PC-9 (cell line): ENCODE results near the gene GAL3ST2. TPM values are rescaled to one million over a fixed set of nuclear protein-coding genes. Genes with fewer than 3 reads are reported as not detected.

Experiments
- BruUV-seq: library from RNA; stranded (reverse); fragments of 400-500 nt; replicated peaks from 2 replicates; lab custom pipeline; 2021; lab: Mats Ljungman, UMichigan
- CTCF ChIA-PET: fragments of 300-600 bp; sonication (Branson Sonifier 250); formaldehyde crosslinking; loops from one replicate; lab custom pipeline; 2022; ENCODE audit warnings: antibody characterized with exemption; lab: Charles Lee
- POLR2A ChIA-PET: fragments of 300-600 bp; sonication (Branson Sonifier 250); formaldehyde crosslinking; loops from one replicate; lab custom pipeline; 2022; ENCODE audit warnings: antibody characterized with exemption; ENCODE audit not compliant: unreplicated experiment; lab: Charles Lee
- DNase-seq, 2 experiments: peaks; one replicate each; pipeline versions ENCODE4 v3.0.0 to v3.0.0-alpha.2; 2015 to 2022; ENCODE audit warnings: mixed read lengths in 1 of 2
- H2AFZ ChIP-seq: fragments of 200-600 bp; sonication (generic); 2 replicates; pipeline ENCODE4 v1.8.1; 2017; ENCODE audit warnings: antibody characterized with exemption
- H3F3A ChIP-seq: fragments of 200-600 bp; sonication (generic); 2 replicates; pipeline ENCODE4 v1.8.1; 2017; ENCODE audit warnings: antibody characterized with exemption, mild to moderate bottlenecking, low read depth; ENCODE audit not compliant: insufficient read depth
- H3K27ac ChIP-seq: fragments of 200-600 bp; sonication (generic); 2 replicates; pipeline ENCODE4 v1.6.1; 2016; ENCODE audit warnings: mixed run types
- H3K27me3 ChIP-seq: fragments of 200-600 bp; sonication (generic); 2 replicates; pipeline ENCODE4 v1.6.1; 2016; ENCODE audit warnings: low read depth, mixed run types; ENCODE audit not compliant: insufficient read depth
- H3K36me3 ChIP-seq: fragments of 200-600 bp; sonication (generic); 2 replicates; pipeline ENCODE4 v1.6.1; 2016; ENCODE audit warnings: low read depth, mixed run types
- H3K4me1 ChIP-seq: fragments of 200-600 bp; sonication (generic); replicated peaks from 2 replicates; pipeline ENCODE4 v1.6.1; 2016; ENCODE audit warnings: mixed run types; ENCODE audit not compliant: insufficient read depth
- H3K4me2 ChIP-seq: fragments of 200-600 bp; sonication (generic); 2 replicates; pipeline ENCODE4 v1.6.1; 2017; ENCODE audit warnings: mixed run types
- H3K4me3 ChIP-seq: fragments of 200-600 bp; sonication (generic); 2 replicates; pipeline ENCODE4 v1.6.1; 2016; ENCODE audit warnings: mixed run types
- H3K79me2 ChIP-seq: fragments of 200-600 bp; sonication (generic); 2 replicates; pipeline ENCODE4 v1.6.1; 2017; ENCODE audit warnings: low read depth, mixed run types
- H3K9me2 ChIP-seq: fragments of 200-600 bp; sonication (generic); 2 replicates; pipeline ENCODE4 v1.8.1; 2017; ENCODE audit warnings: mild to moderate bottlenecking; ENCODE audit not compliant: insufficient read depth
- H3K9me3 ChIP-seq: fragments of 200-600 bp; sonication (generic); 2 replicates; pipeline ENCODE4 v1.8.1; 2016; ENCODE audit warnings: low read depth; ENCODE audit not compliant: insufficient read depth
- H4K20me1 ChIP-seq: fragments of 200-600 bp; sonication (generic); 2 replicates; pipeline ENCODE4 v1.8.1; 2017; ENCODE audit not compliant: insufficient read depth
- EZH2 ChIP-seq: fragments of 200-600 bp; sonication (generic); IDR thresholded peaks from 2 replicates; pipeline ENCODE4 v1.8.0; 2017; ENCODE audit warnings: antibody characterized with exemption, low read depth
- intact Hi-C: fragments of 100-400 bp; cut with micrococcal nuclease; formaldehyde crosslinking; loops from one replicate; pipeline ENCODE4 v1.10.0; 2022; ENCODE audit not compliant: unreplicated experiment
- total RNA-seq: library from RNA; stranded (reverse); gene quantifications from 2 replicates; pipeline ENCODE4 v1.2.3, GENCODE V29; 2021
- TF ChIP-seq, protein P1 (sequence below): fragments of 200-600 bp; sonication (generic); conservative IDR thresholded peaks from 2 replicates; pipeline ENCODE4 v1.6.1; 2017; ENCODE audit warnings: mixed run types, antibody characterized with exemption, mild to moderate bottlenecking, moderate library complexity

Gene GAL3ST2
- total RNA-seq, 1 experiment from 2014 or later, result 3.9 TPM

DNA sequence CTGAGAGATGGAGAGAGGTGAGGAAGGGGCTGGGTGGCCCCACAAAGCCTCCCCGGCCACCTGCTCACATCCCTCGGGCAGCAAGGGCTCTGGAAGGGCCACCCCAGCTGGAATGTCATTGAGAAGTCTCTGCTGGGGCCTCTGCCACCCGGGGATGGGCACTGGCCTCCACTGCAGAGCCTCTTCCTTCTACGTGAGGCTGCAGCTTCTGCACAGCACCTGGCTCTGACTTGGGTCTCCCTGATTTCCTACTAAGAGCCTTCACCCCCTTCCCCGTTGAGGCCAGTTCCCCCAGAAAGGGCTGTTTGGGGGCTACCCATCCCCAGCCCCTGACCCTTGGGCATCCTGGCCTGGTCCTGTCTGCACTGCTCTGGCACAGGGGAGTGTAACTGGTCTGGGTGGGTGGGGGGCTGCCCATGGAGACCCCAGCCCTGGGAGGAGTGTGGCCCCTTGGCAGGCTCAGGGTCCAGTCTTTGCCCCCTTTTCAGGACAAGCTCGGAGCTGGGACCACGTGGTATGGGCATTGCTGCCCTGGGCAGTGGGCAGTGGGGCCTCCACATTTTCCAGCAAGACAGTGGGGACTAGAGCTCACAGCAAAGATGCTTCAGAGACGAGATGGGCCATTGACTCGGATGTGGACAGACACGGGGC lies 76.5 kb downstream of the GAL3ST2 start:
- Histone ChIP-seq H3K79me2 (no peaks in the 10 kb centered on the region), H3K27ac (no peak overlapping the region), H3K4me2 (no peak overlapping the region), H3K9me2 (no peaks in the 10 kb centered on the region), H3K27me3 (peaks cover 73% of the 10 kb centered on the region), H3K4me3 (no peak overlapping the region), H3K4me1 (no peaks in the 10 kb centered on the region), H2AFZ (no peak overlapping the region), H3K9me3 (no peaks in the 10 kb centered on the region), H3K36me3 (no peaks in the 10 kb centered on the region), H3F3A (no peaks in the 10 kb centered on the region), H4K20me1 (no peaks in the 10 kb centered on the region)
- no TSS peak for BruUV-seq
- intact Hi-C loops, result no loop called here
- CTCF ChIA-PET, result no interaction called here
- POLR2A ChIA-PET, result interaction anchor here (0.6 kb wide), 1 partner anchor 550 kb away, joined by 3 read pairs; no protein-coding TSS in a partner anchor
- TF ChIP-seq, protein P1, sequence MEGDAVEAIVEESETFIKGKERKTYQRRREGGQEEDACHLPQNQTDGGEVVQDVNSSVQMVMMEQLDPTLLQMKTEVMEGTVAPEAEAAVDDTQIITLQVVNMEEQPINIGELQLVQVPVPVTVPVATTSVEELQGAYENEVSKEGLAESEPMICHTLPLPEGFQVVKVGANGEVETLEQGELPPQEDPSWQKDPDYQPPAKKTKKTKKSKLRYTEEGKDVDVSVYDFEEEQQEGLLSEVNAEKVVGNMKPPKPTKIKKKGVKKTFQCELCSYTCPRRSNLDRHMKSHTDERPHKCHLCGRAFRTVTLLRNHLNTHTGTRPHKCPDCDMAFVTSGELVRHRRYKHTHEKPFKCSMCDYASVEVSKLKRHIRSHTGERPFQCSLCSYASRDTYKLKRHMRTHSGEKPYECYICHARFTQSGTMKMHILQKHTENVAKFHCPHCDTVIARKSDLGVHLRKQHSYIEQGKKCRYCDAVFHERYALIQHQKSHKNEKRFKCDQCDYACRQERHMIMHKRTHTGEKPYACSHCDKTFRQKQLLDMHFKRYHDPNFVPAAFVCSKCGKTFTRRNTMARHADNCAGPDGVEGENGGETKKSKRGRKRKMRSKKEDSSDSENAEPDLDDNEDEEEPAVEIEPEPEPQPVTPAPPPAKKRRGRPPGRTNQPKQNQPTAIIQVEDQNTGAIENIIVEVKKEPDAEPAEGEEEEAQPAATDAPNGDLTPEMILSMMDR, result no peak
- no peak for TF ChIP-seq EZH2
- DNase-seq, result no peak

Other genes starting within 250 kb of the GAL3ST2 start
- 72.8 and 107 TPM in 2 replicates for gene BOK, start 218.1 kb upstream of the GAL3ST2 start, total RNA-seq
- 78.2 and 94.8 TPM in 2 replicates for gene THAP4, start 139.7 kb upstream of the GAL3ST2 start, total RNA-seq
- 162 and 177 TPM in 2 replicates for gene ATG4B, start 139.1 kb upstream of the GAL3ST2 start, total RNA-seq
- 183 and 191 TPM in 2 replicates for gene DTYMK, start 90.0 kb upstream of the GAL3ST2 start, total RNA-seq
- 79.7 and 106 TPM in 2 replicates for gene ING5, start 74.8 kb upstream of the GAL3ST2 start, total RNA-seq
- gene D2HGDH, start 42.2 kb upstream of the GAL3ST2 start, total RNA-seq, result 131 and 232 TPM in 2 replicates
- gene NEU4, start 32.4 kb downstream of the GAL3ST2 start, total RNA-seq, result 0.90 and 0.92 TPM in 2 replicates
- gene PDCD1, start 82.1 kb downstream of the GAL3ST2 start, total RNA-seq, result not detected in 2 replicates
- gene RTP5, start 92.9 kb downstream of the GAL3ST2 start, total RNA-seq, result not detected in 2 replicates